OCI-LY1 (cell line): ENCODE results near the gene RETREG2.

Source experiments
- H2AFZ ChIP-seq: fragments of 200-600 bp; sonication (generic), shearing (Covaris generic); 2 replicates; pipeline ENCODE4 v1.6.0; 2014; ENCODE audit warnings: antibody characterized with exemption, mild to moderate bottlenecking, low read length
- H3F3A ChIP-seq: fragments of 200-600 bp; sonication (generic), shearing (Covaris generic); 2 replicates; pipeline ENCODE4 v1.6.0; 2014; ENCODE audit warnings: mild to moderate bottlenecking, antibody characterized with exemption, low read length, moderate library complexity; ENCODE audit not compliant: insufficient read depth
- H3K27ac ChIP-seq: fragments of 200-600 bp; sonication (generic); 2 replicates; pipeline ENCODE4 v1.5.1; 2014; ENCODE audit warnings: low read length, mixed run types, mild to moderate bottlenecking, low read depth; ENCODE audit not compliant: poor library complexity, severe bottlenecking
- H3K27me3 ChIP-seq: fragments of 200-600 bp; sonication (generic); 2 replicates; pipeline ENCODE4 v1.6.0; 2014; ENCODE audit warnings: antibody characterized with exemption, mild to moderate bottlenecking, low read length, moderate library complexity; ENCODE audit not compliant: insufficient read depth
- H3K36me3 ChIP-seq: fragments of 200-600 bp; sonication (generic); 2 replicates; pipeline ENCODE4 v1.6.1; 2014; ENCODE audit warnings: mild to moderate bottlenecking, antibody characterized with exemption, low read length, moderate library complexity, mixed read lengths; ENCODE audit not compliant: insufficient read depth
- H3K4me1 ChIP-seq: fragments of 200-600 bp; sonication (generic); 2 replicates; pipeline ENCODE4 v1.5.1; 2014; ENCODE audit warnings: mild to moderate bottlenecking, low read length, moderate library complexity; ENCODE audit not compliant: insufficient read depth, severe bottlenecking
- H3K4me2 ChIP-seq: fragments of 200-600 bp; sonication (generic), shearing (Covaris generic); 2 replicates; pipeline ENCODE4 v1.6.1; 2014; ENCODE audit warnings: low read length
- H3K4me3 ChIP-seq: fragments of 200-600 bp; sonication (generic); 2 replicates; pipeline ENCODE4 v1.5.1; 2014; ENCODE audit warnings: low read length, low read depth, mild to moderate bottlenecking, mixed read lengths; ENCODE audit not compliant: poor library complexity, severe bottlenecking
- H3K79me2 ChIP-seq: fragments of 200-600 bp; shearing (Covaris generic); 2 replicates; pipeline ENCODE4 v1.6.1; 2016; ENCODE audit warnings: mixed run types, low read length, mixed read lengths; ENCODE audit not compliant: insufficient read depth
- H3K9ac ChIP-seq: fragments of 200-600 bp; sonication (generic), shearing (Covaris generic); 2 replicates; pipeline ENCODE4 v1.6.1; 2014; ENCODE audit warnings: mild to moderate bottlenecking, low read length, mixed read lengths
- H3K9me2 ChIP-seq: fragments of 200-600 bp; sonication (generic), shearing (Covaris generic); 2 replicates; pipeline ENCODE4 v1.6.1; 2014; ENCODE audit warnings: low read depth, mild to moderate bottlenecking, low read length, mixed read lengths
- H3K9me3 ChIP-seq: fragments of 200-600 bp; shearing (Covaris generic); 2 replicates; pipeline ENCODE4 v1.6.1; 2014; ENCODE audit warnings: low read length, mixed read lengths
- H4K20me1 ChIP-seq: fragments of 200-600 bp; sonication (generic), shearing (Covaris generic); 2 replicates; pipeline ENCODE4 v1.6.0; 2016; ENCODE audit warnings: mild to moderate bottlenecking, low read length; ENCODE audit not compliant: insufficient read depth
- EZH2 ChIP-seq: fragments of 200-600 bp; sonication (generic), shearing (Covaris generic); IDR thresholded peaks from 2 replicates; pipeline ENCODE4 v1.8.0; 2017; ENCODE audit warnings: borderline replicate concordance, mixed run types, mild to moderate bottlenecking, antibody characterized with exemption, low read length, moderate library complexity, mixed read lengths
- TF ChIP-seq, protein P1 (sequence below): fragments of 200-600 bp; sonication (generic), shearing (Covaris generic); IDR thresholded peaks from 2 replicates; pipeline ENCODE4 v1.5.1; 2017; ENCODE audit warnings: mild to moderate bottlenecking, antibody characterized with exemption, low read length, moderate library complexity, mixed read lengths

RETREG2 gene

DNA sequence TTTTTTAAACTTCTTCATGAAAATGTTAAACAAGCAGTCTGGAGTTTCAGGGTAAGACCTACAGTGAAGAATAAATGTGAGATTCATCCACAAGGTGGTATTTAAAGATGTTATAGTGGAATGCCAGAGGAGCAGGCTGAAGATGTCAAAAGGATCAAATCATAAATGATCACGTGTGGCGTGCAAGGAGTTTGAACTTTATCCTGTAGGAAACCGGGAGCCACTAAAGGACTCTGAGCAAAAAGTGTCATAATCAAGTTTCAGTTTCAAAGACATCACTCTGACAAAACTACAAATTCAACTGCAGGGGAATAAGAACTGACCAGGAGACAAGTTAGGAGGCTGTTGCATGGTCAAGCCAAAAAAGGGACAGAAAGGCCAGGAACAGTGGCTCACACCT, 37.4 kb upstream of the RETREG2 start:
- H3K79me2 ChIP-seq, result no peaks in the 10 kb centered on the region
- H3K36me3 ChIP-seq, result peaks cover 4% of the 10 kb centered on the region
- H3K27me3 ChIP-seq, result no peaks in the 10 kb centered on the region
- H3K9me2 ChIP-seq, result no peaks in the 10 kb centered on the region
- no peak overlapping the region for H3K27ac ChIP-seq
- H4K20me1 ChIP-seq, result no peaks in the 10 kb centered on the region
- H2AFZ ChIP-seq, result no peak overlapping the region
- H3K9ac ChIP-seq, result no peak overlapping the region
- TF ChIP-seq, protein P1, sequence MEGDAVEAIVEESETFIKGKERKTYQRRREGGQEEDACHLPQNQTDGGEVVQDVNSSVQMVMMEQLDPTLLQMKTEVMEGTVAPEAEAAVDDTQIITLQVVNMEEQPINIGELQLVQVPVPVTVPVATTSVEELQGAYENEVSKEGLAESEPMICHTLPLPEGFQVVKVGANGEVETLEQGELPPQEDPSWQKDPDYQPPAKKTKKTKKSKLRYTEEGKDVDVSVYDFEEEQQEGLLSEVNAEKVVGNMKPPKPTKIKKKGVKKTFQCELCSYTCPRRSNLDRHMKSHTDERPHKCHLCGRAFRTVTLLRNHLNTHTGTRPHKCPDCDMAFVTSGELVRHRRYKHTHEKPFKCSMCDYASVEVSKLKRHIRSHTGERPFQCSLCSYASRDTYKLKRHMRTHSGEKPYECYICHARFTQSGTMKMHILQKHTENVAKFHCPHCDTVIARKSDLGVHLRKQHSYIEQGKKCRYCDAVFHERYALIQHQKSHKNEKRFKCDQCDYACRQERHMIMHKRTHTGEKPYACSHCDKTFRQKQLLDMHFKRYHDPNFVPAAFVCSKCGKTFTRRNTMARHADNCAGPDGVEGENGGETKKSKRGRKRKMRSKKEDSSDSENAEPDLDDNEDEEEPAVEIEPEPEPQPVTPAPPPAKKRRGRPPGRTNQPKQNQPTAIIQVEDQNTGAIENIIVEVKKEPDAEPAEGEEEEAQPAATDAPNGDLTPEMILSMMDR, result no peak
- no peak for TF ChIP-seq EZH2
- no peak overlapping the region for H3K4me3 ChIP-seq
- H3K4me2 ChIP-seq, result no peak overlapping the region
- H3K9me3 ChIP-seq, result no peaks in the 10 kb centered on the region
- no peaks in the 10 kb centered on the region for H3F3A ChIP-seq
- H3K4me1 ChIP-seq, result no peaks in the 10 kb centered on the region

DNA sequence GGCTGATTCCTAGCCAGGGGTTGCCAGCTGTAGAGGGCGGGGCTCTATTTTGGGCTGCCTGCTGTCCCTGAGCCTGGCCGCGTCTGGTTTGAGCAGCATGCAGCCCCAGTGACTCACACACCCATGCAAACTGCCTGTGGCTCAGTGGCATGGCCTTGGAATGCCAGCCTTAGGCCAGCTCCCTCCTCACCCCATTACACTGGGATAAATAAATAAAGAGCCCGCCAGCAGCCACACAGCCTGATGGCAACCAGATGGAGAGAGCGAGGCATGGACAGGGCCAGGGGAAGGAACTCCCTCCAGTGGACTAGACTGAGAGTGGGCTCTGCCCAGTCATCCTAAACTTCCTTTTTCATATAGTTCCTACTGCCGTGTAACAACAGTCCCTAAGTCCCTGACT, 35.7 kb upstream of the RETREG2 start:
- no peak overlapping the region for H2AFZ ChIP-seq
- H3K9ac ChIP-seq, result no peak overlapping the region
- H3K79me2 ChIP-seq, result no peaks in the 10 kb centered on the region
- H3K27me3 ChIP-seq, result no peaks in the 10 kb centered on the region
- H4K20me1 ChIP-seq, result no peaks in the 10 kb centered on the region
- H3K4me2 ChIP-seq, result no peak overlapping the region
- peaks cover 11% of the 10 kb centered on the region for H3K36me3 ChIP-seq
- no peak overlapping the region for H3K4me3 ChIP-seq
- H3K9me3 ChIP-seq, result no peaks in the 10 kb centered on the region
- H3K4me1 ChIP-seq, result no peaks in the 10 kb centered on the region
- TF ChIP-seq EZH2, result no peak
- TF ChIP-seq, protein P1, result no peak
- no peak overlapping the region for H3K27ac ChIP-seq
- no peaks in the 10 kb centered on the region for H3F3A ChIP-seq
- H3K9me2 ChIP-seq, result no peaks in the 10 kb centered on the region

DNA sequence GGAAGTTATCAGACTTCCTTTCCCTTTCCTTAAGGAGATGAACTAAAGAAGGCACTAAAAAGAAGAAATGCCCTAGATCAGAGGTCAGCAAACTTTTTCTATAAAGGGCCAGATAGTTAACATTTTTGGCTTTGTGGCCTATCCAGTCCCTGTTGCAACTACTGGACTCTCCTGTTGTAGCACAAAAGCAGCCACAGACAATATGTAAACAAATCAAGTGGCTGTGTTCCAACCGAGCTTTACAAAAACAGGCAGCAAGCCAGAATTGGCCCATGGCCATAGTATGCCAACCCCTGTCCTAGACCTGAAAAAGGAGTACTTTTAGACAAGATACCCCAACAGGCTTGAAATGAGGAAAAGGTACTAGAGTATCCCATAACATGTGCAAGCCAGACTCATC, 28.4 kb upstream of the RETREG2 start:
- Histone ChIP-seq H3K4me3 (no peak overlapping the region), H3K9me3 (no peaks in the 10 kb centered on the region), H3K36me3 (peaks cover 7% of the 10 kb centered on the region), H3F3A (no peaks in the 10 kb centered on the region), H4K20me1 (no peaks in the 10 kb centered on the region), H3K27me3 (no peaks in the 10 kb centered on the region), H3K79me2 (no peaks in the 10 kb centered on the region), H3K27ac (no peak overlapping the region), H3K4me2 (no peak overlapping the region), H3K4me1 (no peaks in the 10 kb centered on the region), H3K9me2 (no peaks in the 10 kb centered on the region), H2AFZ (no peak overlapping the region), H3K9ac (no peak overlapping the region)
- no peak for TF ChIP-seq EZH2
- TF ChIP-seq, protein P1, result no peak
